ENCODE measurements around the gene FOXO1.

DNA sequence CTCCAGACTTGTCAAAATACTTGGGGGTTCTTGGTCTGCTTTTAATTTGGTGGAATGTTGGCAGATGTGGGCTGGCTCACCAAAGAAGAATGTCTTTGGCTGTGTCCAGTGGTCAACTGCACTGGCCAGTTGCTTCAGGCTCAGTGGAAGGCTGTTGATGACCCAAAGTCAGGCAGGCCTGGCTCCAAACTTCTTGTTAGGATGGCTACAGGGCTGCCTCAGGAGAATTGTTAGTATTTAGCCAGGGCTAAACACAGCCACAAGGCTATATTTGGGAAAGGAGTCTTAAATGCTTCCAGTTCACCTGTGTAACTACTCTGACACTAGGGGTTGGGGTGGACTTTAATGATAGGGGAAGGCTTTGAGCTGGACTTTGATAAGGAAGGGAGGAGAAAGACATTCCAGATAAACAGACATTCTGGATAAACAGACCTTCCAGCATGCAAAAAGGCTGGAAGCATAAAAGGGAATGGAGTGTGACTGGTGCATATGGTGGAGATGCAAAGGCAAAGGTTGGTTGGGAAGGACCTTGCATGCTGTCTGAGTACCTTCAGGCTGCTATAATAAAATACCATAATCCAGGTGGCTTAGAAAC is 116.8 kb downstream of the FOXO1 start:
- TF ChIP-seq, protein P1, sequence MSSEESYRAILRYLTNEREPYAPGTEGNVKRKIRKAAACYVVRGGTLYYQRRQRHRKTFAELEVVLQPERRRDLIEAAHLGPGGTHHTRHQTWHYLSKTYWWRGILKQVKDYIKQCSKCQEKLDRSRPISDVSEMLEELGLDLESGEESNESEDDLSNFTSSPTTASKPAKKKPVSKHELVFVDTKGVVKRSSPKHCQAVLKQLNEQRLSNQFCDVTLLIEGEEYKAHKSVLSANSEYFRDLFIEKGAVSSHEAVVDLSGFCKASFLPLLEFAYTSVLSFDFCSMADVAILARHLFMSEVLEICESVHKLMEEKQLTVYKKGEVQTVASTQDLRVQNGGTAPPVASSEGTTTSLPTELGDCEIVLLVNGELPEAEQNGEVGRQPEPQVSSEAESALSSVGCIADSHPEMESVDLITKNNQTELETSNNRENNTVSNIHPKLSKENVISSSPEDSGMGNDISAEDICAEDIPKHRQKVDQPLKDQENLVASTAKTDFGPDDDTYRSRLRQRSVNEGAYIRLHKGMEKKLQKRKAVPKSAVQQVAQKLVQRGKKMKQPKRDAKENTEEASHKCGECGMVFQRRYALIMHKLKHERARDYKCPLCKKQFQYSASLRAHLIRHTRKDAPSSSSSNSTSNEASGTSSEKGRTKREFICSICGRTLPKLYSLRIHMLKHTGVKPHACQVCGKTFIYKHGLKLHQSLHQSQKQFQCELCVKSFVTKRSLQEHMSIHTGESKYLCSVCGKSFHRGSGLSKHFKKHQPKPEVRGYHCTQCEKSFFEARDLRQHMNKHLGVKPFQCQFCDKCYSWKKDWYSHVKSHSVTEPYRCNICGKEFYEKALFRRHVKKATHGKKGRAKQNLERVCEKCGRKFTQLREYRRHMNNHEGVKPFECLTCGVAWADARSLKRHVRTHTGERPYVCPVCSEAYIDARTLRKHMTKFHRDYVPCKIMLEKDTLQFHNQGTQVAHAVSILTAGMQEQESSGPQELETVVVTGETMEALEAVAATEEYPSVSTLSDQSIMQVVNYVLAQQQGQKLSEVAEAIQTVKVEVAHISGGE (CRISPR knock-in tag; IDR thresholded peaks at IDR 0.05), result no peak
- TF ChIP-seq USF2 (CRISPR knock-in tag; IDR thresholded peaks at IDR 0.05), result no peak
- TF ChIP-seq, protein P2, sequence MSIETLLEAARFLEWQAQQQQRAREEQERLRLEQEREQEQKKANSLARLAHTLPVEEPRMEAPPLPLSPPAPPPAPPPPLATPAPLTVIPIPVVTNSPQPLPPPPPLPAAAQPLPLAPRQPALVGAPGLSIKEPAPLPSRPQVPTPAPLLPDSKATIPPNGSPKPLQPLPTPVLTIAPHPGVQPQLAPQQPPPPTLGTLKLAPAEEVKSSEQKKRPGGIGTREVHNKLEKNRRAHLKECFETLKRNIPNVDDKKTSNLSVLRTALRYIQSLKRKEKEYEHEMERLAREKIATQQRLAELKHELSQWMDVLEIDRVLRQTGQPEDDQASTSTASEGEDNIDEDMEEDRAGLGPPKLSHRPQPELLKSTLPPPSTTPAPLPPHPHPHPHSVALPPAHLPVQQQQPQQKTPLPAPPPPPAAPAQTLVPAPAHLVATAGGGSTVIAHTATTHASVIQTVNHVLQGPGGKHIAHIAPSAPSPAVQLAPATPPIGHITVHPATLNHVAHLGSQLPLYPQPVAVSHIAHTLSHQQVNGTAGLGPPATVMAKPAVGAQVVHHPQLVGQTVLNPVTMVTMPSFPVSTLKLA (conservative IDR thresholded peaks at IDR 0.05), result no peak
- no peak for TF ChIP-seq EP300 (IDR thresholded peaks at IDR 0.05; ENCODE audit: low read length)
- TF ChIP-seq ARID2 (IDR thresholded peaks at IDR 0.05), result no peak
- TF ChIP-seq, protein P3, sequence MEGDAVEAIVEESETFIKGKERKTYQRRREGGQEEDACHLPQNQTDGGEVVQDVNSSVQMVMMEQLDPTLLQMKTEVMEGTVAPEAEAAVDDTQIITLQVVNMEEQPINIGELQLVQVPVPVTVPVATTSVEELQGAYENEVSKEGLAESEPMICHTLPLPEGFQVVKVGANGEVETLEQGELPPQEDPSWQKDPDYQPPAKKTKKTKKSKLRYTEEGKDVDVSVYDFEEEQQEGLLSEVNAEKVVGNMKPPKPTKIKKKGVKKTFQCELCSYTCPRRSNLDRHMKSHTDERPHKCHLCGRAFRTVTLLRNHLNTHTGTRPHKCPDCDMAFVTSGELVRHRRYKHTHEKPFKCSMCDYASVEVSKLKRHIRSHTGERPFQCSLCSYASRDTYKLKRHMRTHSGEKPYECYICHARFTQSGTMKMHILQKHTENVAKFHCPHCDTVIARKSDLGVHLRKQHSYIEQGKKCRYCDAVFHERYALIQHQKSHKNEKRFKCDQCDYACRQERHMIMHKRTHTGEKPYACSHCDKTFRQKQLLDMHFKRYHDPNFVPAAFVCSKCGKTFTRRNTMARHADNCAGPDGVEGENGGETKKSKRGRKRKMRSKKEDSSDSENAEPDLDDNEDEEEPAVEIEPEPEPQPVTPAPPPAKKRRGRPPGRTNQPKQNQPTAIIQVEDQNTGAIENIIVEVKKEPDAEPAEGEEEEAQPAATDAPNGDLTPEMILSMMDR (IDR thresholded peaks at IDR 0.05 in 2 of 3, conservative IDR thresholded peaks at IDR 0.05 in 1 of 3; ENCODE audit: insufficient read depth in 2 of 3, low read depth in 1 of 3, low read length in 3 of 3), result no peak
- TF ChIP-seq, protein P4, sequence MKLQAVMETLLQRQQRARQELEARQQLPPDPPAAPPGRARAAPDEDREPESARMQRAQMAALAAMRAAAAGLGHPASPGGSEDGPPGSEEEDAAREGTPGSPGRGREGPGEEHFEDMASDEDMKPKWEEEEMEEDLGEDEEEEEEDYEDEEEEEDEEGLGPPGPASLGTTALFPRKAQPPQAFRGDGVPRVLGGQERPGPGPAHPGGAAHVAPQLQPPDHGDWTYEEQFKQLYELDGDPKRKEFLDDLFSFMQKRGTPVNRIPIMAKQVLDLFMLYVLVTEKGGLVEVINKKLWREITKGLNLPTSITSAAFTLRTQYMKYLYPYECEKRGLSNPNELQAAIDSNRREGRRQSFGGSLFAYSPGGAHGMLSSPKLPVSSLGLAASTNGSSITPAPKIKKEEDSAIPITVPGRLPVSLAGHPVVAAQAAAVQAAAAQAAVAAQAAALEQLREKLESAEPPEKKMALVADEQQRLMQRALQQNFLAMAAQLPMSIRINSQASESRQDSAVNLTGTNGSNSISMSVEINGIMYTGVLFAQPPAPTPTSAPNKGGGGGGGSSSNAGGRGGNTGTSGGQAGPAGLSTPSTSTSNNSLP (IDR thresholded peaks at IDR 0.05; ENCODE audit: borderline replicate concordance, low read depth, low read length), result no peak
- no peak for TF ChIP-seq TGIF2 (CRISPR knock-in tag; IDR thresholded peaks at IDR 0.05)
- no peak for TF ChIP-seq CCAR2 (IDR thresholded peaks at IDR 0.05; ENCODE audit: low read depth, low read length)
- no peak for TF ChIP-seq NFRKB (IDR thresholded peaks at IDR 0.05; ENCODE audit: low read depth)
